ENCODE results near the gene POLR1A. TPM values are rescaled to one million over a fixed set of nuclear protein-coding genes. Genes with fewer than 3 reads are reported as not detected.

POLR1A gene
- total RNA-seq, 1 donor from 2014 or later, result 43.6 TPM

- peak; percentile 80 for DNase-seq (ENCODE audit: low spot score)
Observed at GRCh38 chr2:86038291-86039081, 67.2 kb downstream of the POLR1A start.

- DNase-seq (ENCODE audit: low spot score), result peak; percentile 55
Observed at GRCh38 chr2:86037795-86038192, 67.9 kb downstream of the POLR1A start.

GRCh38 chr2:86037141-86037794 lies 68.4 kb downstream of the POLR1A start:
- DNase-seq (ENCODE audit: low spot score), result no peak

- no peak for DNase-seq (ENCODE audit: low spot score)
Observed at GRCh38 chr2:86036669-86037138, 69.0 kb downstream of the POLR1A start.

GRCh38 chr2:86035883-86036668 lies 69.6 kb downstream of the POLR1A start:
- no peak for DNase-seq (ENCODE audit: low spot score)

GRCh38 chr2:86035376-86035882 lies 70.3 kb downstream of the POLR1A start:
- DNase-seq (ENCODE audit: low spot score), result no peak

- no peak for DNase-seq (ENCODE audit: low spot score)
Observed at GRCh38 chr2:86033751-86034692, 71.7 kb downstream of the POLR1A start.

GRCh38 chr2:86032861-86033595 lies 72.7 kb downstream of the POLR1A start:
- DNase-seq (ENCODE audit: low spot score), result no peak

- no peak for DNase-seq (ENCODE audit: low spot score)
Observed at GRCh38 chr2:86031606-86032005, 74.1 kb downstream of the POLR1A start.

- DNase-seq (ENCODE audit: low spot score), result no peak
Observed at GRCh38 chr2:86031151-86031550, 74.5 kb downstream of the POLR1A start.

GRCh38 chr2:86029873-86030272 lies 75.8 kb downstream of the POLR1A start:
- no peak for DNase-seq (ENCODE audit: low spot score)

- DNase-seq (ENCODE audit: low spot score), result no peak
Observed at GRCh38 chr2:86028766-86029381, 76.8 kb downstream of the POLR1A start.

GRCh38 chr2:86027922-86028765 lies 77.5 kb downstream of the POLR1A start:
- DNase-seq (ENCODE audit: low spot score), result no peak

- DNase-seq (ENCODE audit: low spot score), result no peak
Observed at GRCh38 chr2:86027196-86027921, 78.3 kb downstream of the POLR1A start.

GRCh38 chr2:86026744-86027065 lies 79.0 kb downstream of the POLR1A start:
- DNase-seq (ENCODE audit: low spot score), result no peak

GRCh38 chr2:86025976-86026743 lies 79.5 kb downstream of the POLR1A start:
- no peak for DNase-seq (ENCODE audit: low spot score)

GRCh38 chr2:86025229-86025820 lies 80.4 kb downstream of the POLR1A start:
- DNase-seq (ENCODE audit: low spot score), result no peak
